Colonic mucosa (tissue), 4 donors: ENCODE results near the gene DAB2IP. TPM values are rescaled to one million over a fixed set of nuclear protein-coding genes. Genes with fewer than 3 reads are reported as not detected.

Experiments used
- DNase-seq: peaks from one replicate; pipeline ENCODE4 v3.0.0-alpha.2; 2020
- H3K27ac ChIP-seq: fragments of 200-600 bp; one replicate; pipeline ENCODE4 v1.8.0; 2021
- H3K27me3 ChIP-seq: fragments of 200-600 bp; one replicate; pipeline ENCODE4 v1.8.0; 2021
- H3K36me3 ChIP-seq: fragments of 200-600 bp; one replicate; pipeline ENCODE4 v1.8.0; 2021
- H3K4me1 ChIP-seq: fragments of 200-600 bp; one replicate; pipeline ENCODE4 v1.8.0; 2021; ENCODE audit warnings: mild to moderate bottlenecking
- H3K4me3 ChIP-seq: fragments of 200-600 bp; one replicate; pipeline ENCODE4 v1.8.0; 2021
- H3K9ac ChIP-seq, 2 donors: one replicate each; pipeline ENCODE4 v1.7.0; 2013; ENCODE audit warnings: control low read depth in 2 of 2, low read depth in 2 of 2, low read length in 2 of 2
- H3K9me3 ChIP-seq: fragments of 200-600 bp; one replicate; pipeline ENCODE4 v1.8.0; 2021
- CTCF ChIP-seq: fragments of 200-600 bp; IDR thresholded peaks from one replicate; pipeline ENCODE4 v1.8.0; 2022; ENCODE audit warnings: antibody characterized with exemption, mild to moderate bottlenecking
- intact Hi-C: fragments of 100-400 bp; cut with DNase I; formaldehyde crosslinking; loops from one replicate; pipeline ENCODE4 v1.14.1; 2022
- total RNA-seq, 2 donors: library from RNA; stranded (reverse); fragmentation: NEBNext Ultra II Directional in 1 of 2; extraction: Animal tissue kit (Norgen Biotek cat#: 25700) in 1 of 2; gene quantifications; one replicate each; pipeline ENCODE4 v1.2.1, GENCODE V29; 2021
- donor health status: healthy.
- donor health status: DM: no; HTN: no; CAD: no.
- donor health status: DM: no; HTN: no; CAD: no.

DAB2IP gene
- total RNA-seq, 2 donors from 2014 or later: 126 to 130 TPM

DNA sequence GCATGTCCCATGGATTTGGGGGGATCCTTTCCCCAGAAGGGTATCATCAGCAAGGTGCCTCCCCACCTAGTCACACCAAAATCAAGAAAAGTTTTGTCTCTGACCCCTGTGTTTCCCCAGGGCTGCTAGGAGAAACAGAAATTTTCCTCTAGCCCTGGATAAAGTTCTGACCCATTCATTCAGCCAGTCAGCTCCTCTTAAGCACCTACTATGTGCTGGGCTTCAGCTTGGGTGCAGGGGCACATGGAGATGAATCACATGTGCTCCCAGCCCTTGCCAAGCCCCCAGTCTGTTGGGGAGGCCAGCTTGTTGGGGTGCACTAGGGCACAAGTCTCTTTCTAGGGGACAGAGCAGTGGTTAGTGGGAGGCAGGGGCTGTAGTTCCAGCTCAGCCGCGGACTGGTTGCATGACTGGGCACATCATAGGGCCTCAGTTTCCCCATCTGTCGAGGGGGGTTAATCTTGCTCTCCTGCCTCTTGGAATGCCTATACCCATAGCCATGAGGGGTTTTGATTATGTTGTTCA, 3.9 kb downstream of the DAB2IP start:
- no peak for DNase-seq
- H3K27me3 ChIP-seq: no peaks in the 10 kb centered on the region
- H3K4me3 ChIP-seq: no peak overlapping the region
- H3K9ac ChIP-seq: no peak overlapping the region
- intact Hi-C loops: no loop called here
- H3K4me1 ChIP-seq: peaks cover 9% of the 10 kb centered on the region
- no peaks in the 10 kb centered on the region for H3K36me3 ChIP-seq
- TF ChIP-seq CTCF: no peak
- H3K9me3 ChIP-seq: no peaks in the 10 kb centered on the region
- no peak overlapping the region for H3K27ac ChIP-seq

- Histone ChIP-seq H3K9ac (no peak overlapping the region), H3K27ac (no peak overlapping the region), H3K4me3 (no peak overlapping the region), H3K4me1 (peaks cover 5% of the 10 kb centered on the region), H3K27me3 (no peaks in the 10 kb centered on the region), H3K9me3 (no peaks in the 10 kb centered on the region), H3K36me3 (no peaks in the 10 kb centered on the region)
- no peak for TF ChIP-seq CTCF
- intact Hi-C loops: no loop called here
- DNase-seq: no peak
These were observed 5.6 kb downstream of the DAB2IP start for GRCh38 chr9:121656941-121657470.

GRCh38 chr9:121658166-121658565, 6.7 kb downstream of the DAB2IP start:
- no peaks in the 10 kb centered on the region for H3K36me3 ChIP-seq
- no peak for TF ChIP-seq CTCF
- no peaks in the 10 kb centered on the region for H3K9me3 ChIP-seq
- no peak overlapping the region for H3K4me3 ChIP-seq
- H3K9ac ChIP-seq: no peak overlapping the region
- peaks cover 5% of the 10 kb centered on the region for H3K4me1 ChIP-seq
- no peak overlapping the region for H3K27ac ChIP-seq
- H3K27me3 ChIP-seq: no peaks in the 10 kb centered on the region
- intact Hi-C loops: no loop called here
- no peak for DNase-seq

DNA sequence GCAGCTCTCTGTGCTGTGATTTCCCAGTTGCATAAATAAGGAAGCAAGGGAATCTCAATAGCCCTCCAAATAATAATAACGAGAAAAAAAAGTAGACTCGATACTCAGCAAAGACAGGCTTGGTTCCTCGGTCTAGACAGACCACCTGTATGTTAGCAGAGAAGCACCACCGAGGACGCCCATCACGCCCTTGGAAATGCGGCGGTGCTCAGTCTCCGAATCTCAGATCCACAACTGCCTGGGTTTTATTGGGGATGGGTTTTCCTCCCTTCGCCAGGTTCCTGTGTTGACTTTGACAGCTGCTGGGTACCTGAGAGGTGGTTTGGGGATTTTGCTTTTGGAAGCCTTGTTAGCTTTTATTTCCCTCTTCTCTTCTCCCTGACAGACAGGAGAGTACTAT, 7.2 kb downstream of the DAB2IP start:
- Histone ChIP-seq H3K4me1 (peaks cover 5% of the 10 kb centered on the region), H3K36me3 (no peaks in the 10 kb centered on the region), H3K9me3 (no peaks in the 10 kb centered on the region), H3K27me3 (no peaks in the 10 kb centered on the region), H3K4me3 (no peak overlapping the region), H3K9ac (no peak overlapping the region), H3K27ac (no peak overlapping the region)
- TF ChIP-seq CTCF: no peak
- intact Hi-C loops: no loop called here
- DNase-seq: no peak

- DNase-seq: no peak
These were observed 8.9 kb downstream of the DAB2IP start for GRCh38 chr9:121660367-121660766.

More at GRCh38 chr9:121660367-121660766, 8.9 kb downstream of the DAB2IP start:
- H3K4me3 ChIP-seq: no peak overlapping the region
- no peaks in the 10 kb centered on the region for H3K27me3 ChIP-seq
- H3K36me3 ChIP-seq: no peaks in the 10 kb centered on the region
- H3K4me1 ChIP-seq: no peaks in the 10 kb centered on the region
- TF ChIP-seq CTCF: no peak
- H3K27ac ChIP-seq: no peak overlapping the region
- H3K9me3 ChIP-seq: no peaks in the 10 kb centered on the region
- H3K9ac ChIP-seq: no peak overlapping the region
- intact Hi-C loops: no loop called here
